HTERT RPE-1 (cell line): ENCODE data around the gene SUSD1.
"Not testable (repeated sequence)": the region's sequence is repeated elsewhere in the genome, so short reads cannot be mapped to it uniquely, and the experiment has no call there.

Experiments
- in situ Hi-C: fragments of 300-500 bp; cut with MboI; formaldehyde crosslinking; loops from 4 replicates; pipeline ENCODE4 v1.14.3; 2020; ENCODE audit warnings: low sequenced_read_pairs

The SUSD1 gene

GRCh38 chr9:112174222-112174964 is 704 bp downstream of the SUSD1 start:
- in situ Hi-C loops: no loop called here

GRCh38 chr9:112173489-112174221 is 1.4 kb downstream of the SUSD1 start:
- in situ Hi-C loops: no loop called here

- in situ Hi-C loops: no loop called here
Observed at GRCh38 chr9:112170968-112171367, 4.1 kb downstream of the SUSD1 start.

- in situ Hi-C loops: no loop called here
Observed at GRCh38 chr9:112170235-112170634, 4.9 kb downstream of the SUSD1 start.

- in situ Hi-C loops: no loop called here
Observed at GRCh38 chr9:112169368-112169767, 5.7 kb downstream of the SUSD1 start.

GRCh38 chr9:112168197-112168596 is 6.9 kb downstream of the SUSD1 start:
- in situ Hi-C loops: no loop called here

GRCh38 chr9:112166176-112167140 is 8.6 kb downstream of the SUSD1 start:
- in situ Hi-C loops: no loop called here

- in situ Hi-C loops: no loop called here
Observed at GRCh38 chr9:112162621-112163413, 12.3 kb downstream of the SUSD1 start.

GRCh38 chr9:112159781-112160180 is 15.3 kb downstream of the SUSD1 start:
- in situ Hi-C loops: no loop called here

GRCh38 chr9:112158656-112159367 is 16.3 kb downstream of the SUSD1 start:
- in situ Hi-C loops: no loop called here

- in situ Hi-C loops: no loop called here
Observed at GRCh38 chr9:112157961-112158360, 17.1 kb downstream of the SUSD1 start.

- in situ Hi-C loops: no loop called here
Observed at GRCh38 chr9:112157087-112157486, 18.0 kb downstream of the SUSD1 start.

GRCh38 chr9:112149211-112149610 is 25.9 kb downstream of the SUSD1 start:
- in situ Hi-C loops: no loop called here

- in situ Hi-C loops: no loop called here
Observed at GRCh38 chr9:112145886-112146285, 29.2 kb downstream of the SUSD1 start.

- in situ Hi-C loops: no loop called here
Observed at GRCh38 chr9:112144807-112145206, 30.3 kb downstream of the SUSD1 start.

GRCh38 chr9:112142420-112142819 is 32.7 kb downstream of the SUSD1 start:
- in situ Hi-C loops: no loop called here

GRCh38 chr9:112140936-112141335 is 34.2 kb downstream of the SUSD1 start:
- in situ Hi-C loops: no loop called here

- in situ Hi-C loops: no loop called here
Observed at GRCh38 chr9:112137066-112137465, 38.0 kb downstream of the SUSD1 start.

GRCh38 chr9:112135706-112136105 is 39.4 kb downstream of the SUSD1 start:
- in situ Hi-C loops: no loop called here

- in situ Hi-C loops: not testable (repeated sequence)
Observed at GRCh38 chr9:112133806-112134205, 41.3 kb downstream of the SUSD1 start.
